ENCODE results near the gene ST3GAL3.

Gene ST3GAL3

DNA sequence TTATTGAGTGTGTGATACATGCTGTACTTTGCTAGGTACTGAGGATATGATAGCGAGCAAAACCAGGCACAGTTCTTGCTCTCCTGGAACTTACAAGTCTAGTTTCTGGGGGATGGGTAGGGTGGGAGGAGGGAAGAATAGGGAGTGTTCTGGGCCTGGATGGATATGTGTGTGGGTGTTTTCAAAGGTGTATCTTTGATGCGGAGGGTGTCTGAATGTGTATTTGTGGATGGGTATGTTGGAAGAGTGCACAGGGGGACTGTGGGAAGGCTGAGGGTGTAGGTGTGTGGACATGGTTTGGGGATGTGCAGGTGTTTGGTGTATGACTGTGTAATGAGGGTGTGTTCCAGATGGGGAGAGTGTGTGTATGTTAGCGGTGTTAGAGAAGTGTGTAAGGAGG, 258.0 kb downstream of the ST3GAL3 start:
- no peak for DNase-seq

- no peak for DNase-seq
These were observed 261.1 kb downstream of the ST3GAL3 start for GRCh38 chr1:43968348-43968948.

GRCh38 chr1:43969416-43969745, 262.0 kb downstream of the ST3GAL3 start:
- no peak for DNase-seq

- peak; percentile 39 to 96 (median 94) for DNase-seq
These were observed 262.6 kb downstream of the ST3GAL3 start, which contains the start of gene DPH2 for GRCh38 chr1:43969746-43970466. Gene DPH2 (plus strand): TSS chr1:43970010. CDS start chr1:43970176, 166 bp downstream.

DNA sequence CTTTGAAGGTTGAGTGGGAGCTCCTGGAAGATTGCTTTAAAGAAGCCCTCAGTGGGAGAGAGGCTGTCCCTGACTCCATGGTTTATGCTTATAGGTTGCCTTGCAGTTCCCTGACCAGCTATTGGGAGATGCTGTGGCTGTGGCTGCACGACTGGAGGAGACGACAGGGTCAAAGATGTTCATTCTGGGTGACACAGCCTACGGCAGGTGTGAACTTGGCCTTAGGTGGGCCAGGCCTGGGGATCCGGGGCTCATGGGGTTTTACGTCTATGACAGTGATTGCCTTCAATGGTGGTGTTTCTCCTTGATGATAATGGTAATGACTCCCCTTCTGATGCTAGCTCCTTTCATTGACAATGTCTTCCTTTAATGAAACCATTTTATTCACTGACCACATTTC, 263.2 kb downstream of the ST3GAL3 start:
- no peak for DNase-seq

DNA sequence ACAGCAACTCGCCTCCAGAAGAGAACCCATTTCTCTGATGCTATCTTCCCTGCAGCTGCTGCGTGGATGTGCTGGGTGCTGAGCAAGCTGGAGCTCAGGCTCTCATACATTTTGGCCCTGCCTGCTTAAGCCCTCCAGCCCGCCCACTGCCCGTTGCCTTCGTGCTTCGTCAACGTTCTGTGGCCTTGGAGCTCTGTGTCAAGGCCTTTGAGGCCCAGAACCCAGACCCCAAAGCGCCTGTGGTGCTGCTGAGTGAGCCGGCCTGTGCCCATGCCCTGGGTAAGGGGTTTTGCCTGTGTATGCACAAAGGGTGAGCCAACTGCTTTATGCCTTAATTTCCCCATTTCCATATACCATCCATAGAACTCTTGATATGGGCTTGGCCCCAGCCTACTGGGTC, 263.6 kb downstream of the ST3GAL3 start:
- no peak for DNase-seq

DNA sequence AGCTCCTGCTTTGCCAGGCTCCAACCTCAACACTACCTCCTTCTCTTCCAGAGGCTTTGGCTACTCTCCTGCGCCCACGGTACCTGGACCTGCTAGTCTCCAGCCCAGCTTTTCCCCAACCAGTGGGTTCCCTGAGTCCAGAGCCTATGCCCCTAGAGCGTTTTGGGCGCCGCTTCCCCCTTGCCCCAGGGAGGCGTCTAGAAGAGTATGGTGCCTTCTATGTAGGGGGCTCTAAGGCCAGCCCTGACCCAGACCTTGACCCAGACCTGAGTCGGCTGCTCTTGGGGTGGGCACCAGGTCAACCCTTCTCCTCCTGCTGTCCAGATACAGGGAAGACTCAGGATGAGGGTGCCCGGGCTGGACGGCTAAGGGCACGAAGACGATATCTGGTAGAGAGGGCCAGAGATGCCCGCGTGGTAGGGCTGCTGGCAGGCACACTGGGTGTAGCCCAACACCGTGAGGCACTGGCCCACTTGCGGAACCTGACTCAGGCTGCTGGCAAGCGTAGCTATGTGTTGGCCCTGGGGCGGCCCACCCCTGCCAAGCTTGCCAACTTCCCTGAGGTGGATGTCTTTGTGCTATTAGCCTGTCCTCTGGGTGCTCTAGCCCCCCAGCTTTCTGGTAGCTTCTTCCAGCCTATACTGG, 264.1 kb downstream of the ST3GAL3 start:
- DNase-seq, result no peak

DNA sequence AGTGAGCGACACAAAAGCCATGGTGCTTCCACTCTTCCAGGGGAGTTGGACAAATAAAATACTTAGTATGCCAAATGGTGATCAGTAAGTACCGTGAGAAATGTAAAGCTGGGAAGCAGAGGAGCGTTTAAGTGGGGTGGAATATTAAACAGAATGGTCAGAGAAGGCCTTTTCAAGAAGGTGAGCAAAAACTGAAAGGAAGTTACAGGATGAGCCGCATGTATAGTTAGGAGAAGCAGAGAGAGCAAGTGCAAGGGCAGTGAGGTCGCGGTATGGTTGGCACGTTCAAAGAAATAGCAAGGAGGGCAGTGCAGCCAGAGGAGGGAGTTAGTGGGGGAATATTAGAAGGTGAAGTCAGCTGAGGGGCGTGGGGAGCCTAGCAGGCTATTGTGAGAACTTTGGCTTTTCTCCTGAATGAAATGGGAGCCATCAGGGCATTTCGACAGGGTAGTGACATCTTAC, 266.7 kb downstream of the ST3GAL3 start:
- no peak for DNase-seq

GRCh38 chr1:43974443-43975248, 267.3 kb downstream of the ST3GAL3 start, which contains the start of gene ATP6V0B:
Gene ATP6V0B (plus strand): TSS chr1:43974960. CDS start chr1:43975041, 81 bp downstream.
- peak; percentile 61 to 98 (median 92) for DNase-seq

GRCh38 chr1:43975249-43975961, 268.1 kb downstream of the ST3GAL3 start:
- peak in 9 of 14 donors; percentile 30 to 70 (median 52) for DNase-seq

GRCh38 chr1:43976045-43976444, 268.7 kb downstream of the ST3GAL3 start:
- no peak for DNase-seq

DNA sequence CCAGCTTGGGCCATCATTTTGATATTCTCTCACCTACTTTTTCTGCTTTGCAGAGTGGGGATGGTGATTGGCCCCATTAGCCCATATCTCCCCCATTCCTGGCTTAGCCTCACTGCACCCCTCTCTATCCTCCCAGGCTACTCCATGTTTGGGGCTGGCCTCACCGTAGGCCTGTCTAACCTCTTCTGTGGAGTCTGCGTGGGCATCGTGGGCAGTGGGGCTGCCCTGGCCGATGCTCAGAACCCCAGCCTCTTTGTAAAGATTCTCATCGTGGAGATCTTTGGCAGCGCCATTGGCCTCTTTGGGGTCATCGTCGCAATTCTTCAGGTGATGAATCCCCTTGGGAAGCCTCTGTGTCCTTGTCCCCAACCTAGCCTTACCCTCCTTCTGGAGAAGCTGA, 269.6 kb downstream of the ST3GAL3 start:
- no peak for DNase-seq

DNA sequence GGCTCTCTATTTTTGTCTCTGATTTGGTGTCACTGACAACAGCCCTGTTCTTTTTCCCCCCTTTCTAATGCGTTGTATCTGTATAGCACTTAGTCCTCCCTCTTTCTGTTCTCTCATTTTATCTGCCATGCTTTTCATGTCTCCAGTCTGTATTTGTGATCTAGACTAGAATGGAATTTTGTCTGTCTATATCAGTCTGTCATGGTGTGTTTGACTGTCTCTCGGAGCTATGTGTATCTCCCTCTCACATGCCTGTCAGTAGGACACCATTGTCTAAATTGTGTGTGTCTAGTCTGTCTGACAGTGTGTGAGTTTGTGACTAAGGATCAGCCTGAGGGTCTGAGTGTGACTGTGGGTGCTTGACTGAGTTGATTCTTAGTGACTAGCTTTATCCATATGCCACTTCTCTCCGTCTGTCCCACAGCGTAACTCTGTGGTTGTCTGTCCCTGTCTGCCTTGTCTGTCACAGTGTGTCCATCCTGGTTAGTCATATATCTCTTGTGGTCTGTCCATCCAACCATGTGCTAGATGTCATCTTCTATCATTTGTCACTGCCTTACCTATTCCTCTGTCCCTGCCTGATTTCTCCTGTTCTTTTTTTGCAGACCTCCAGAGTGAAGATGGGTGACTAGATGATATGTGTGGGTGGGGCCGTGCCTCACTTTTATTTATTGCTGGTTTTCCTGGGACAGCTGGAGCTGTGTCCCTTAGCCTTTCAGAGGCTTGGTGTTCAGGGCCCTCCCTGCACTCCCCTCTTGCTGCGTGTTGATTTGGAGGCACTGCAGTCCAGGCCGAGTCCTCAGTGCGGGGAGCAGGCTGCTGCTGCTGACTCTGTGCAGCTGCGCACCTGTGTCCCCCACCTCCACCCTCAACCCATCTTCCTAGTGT, 270.3 kb downstream of the ST3GAL3 start:
- no peak for DNase-seq

GRCh38 chr1:43978264-43978550, 270.9 kb downstream of the ST3GAL3 start:
- DNase-seq, result no peak

- DNase-seq, result peak in 10 of 14 donors; percentile 9 to 68 (median 24)
These were observed 271.4 kb downstream of the ST3GAL3 start, which contains the start of gene B4GALT2 for GRCh38 chr1:43978551-43979260. Gene B4GALT2 (plus strand): TSS chr1:43979210. CDS start chr1:43981161, 1,951 bp downstream.

DNA sequence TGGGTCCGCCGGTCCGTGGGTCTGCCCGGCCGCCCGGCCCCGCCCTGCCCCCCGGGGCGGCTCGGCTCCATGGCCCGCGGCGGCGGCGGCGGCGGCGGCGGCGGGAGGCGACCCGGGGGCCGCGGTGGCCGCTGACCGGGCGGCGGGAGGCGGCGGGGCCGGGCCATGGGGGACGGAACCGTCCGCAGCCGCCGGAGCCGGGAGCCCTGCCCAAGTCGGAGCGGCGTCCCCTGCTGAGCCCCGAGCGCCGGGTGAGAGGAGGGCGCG, 271.9 kb downstream of the ST3GAL3 start:
- DNase-seq, result no peak

DNA sequence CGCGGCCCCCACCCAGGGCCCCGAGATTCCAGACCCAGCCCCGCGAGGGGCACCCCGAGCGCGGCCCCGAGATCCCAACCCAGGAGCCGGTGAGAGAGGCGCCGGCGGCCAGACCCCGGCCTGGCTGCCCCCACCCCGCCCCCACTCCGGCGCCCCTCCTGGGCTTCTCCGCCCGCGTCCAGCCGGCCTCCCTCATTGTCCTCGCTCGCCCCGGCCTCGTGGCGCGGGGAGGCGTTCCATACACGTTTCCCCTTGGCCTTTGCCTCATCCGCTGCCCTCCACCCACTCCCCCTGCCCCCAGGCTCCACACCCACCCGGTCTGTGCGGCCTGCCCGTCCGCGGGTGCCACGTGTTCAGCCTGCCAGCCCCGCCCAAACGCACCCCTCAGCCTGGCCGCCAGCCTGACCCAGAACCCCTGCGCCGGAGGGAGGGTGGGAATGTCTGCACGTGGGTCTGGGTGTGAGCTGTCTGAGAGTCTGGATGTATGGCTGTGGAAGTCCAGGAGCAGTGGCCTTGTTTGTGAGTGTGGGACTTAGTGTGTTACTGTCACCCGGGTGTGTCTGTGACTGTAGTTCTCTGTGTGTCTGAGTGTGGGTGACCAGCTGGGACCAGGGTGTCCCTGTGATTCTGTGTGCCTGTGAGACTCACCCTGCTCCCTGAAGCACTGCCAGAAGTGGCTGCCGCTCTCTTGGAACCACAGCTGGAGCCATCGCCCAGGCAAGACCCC, 272.4 kb downstream of the ST3GAL3 start:
- DNase-seq, result peak in 11 of 14 donors; percentile 11 to 55 (median 29)

DNA sequence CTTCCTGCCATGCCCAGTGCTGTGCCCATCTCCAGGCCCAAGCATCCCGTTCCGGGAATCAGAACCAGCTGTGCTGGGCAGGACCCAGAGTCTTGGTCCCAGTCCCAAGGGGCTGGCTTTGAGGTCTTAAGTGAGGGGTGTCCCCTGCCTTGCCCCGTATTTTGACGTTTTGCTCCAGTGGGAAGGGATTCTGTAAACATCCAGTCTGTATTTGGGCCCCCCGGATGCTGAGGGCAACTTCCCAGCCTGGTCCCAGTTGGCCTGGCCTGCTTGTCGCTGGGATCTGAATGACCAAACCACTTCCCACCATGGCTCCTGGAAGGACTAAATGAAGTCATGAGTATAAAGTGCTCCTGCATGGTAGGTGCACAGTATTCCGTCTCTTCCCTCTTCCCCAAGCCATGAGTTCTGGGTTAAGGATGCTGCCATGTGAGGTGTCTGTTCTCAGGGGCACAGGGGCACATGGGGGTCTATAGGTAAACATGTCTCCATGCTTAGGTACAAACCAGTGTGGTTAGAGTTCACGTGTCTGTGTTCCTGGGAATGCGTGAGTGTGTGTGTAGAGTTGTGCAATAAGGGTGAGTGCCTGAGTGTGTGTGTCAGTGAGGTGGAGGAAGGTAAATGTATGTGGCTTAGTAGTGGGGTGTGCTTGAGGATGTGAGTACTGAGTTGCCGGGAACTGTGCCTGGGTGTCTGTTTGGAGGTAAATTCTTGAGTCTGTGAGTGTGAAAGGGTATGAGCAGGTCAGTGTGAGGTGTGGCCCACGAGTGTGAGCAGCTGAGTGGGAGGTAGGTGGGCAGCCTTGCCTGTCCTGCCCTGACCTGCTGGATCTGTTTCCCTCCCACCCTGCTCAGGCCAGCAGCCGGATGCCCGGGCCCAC, 273.2 kb downstream of the ST3GAL3 start:
- DNase-seq, result no peak

Data from C1 segment of cervical spinal cord (tissue), 14 donors.